K562 (cell line): ENCODE measurements around the gene SMARCA1. TPM values are rescaled to one million over a fixed set of nuclear protein-coding genes. Genes with fewer than 3 reads are reported as not detected.
"Not testable (repeated sequence)": the region's sequence is repeated elsewhere in the genome, so short reads cannot be mapped to it uniquely, and the experiment has no call there.

Experiments used
- ATAC-seq: fragments of 200-7000 bp; cut with Tn5 transposase; 3 replicates; pipeline ENCODE4 v1.9.1; 2020; ENCODE audit warnings: moderate library complexity
- BruUV-seq: library from RNA; stranded (reverse); fragments of 400-500 nt; replicated peaks from 2 replicates; lab custom pipeline; 2021; lab: Mats Ljungman, UMichigan
- CTCF ChIA-PET: fragments of 300-600 bp; formaldehyde crosslinking; extraction: SDS; loops from one replicate; lab custom pipeline; 2021; ENCODE audit warnings: low intra/inter-chr PET ratio; lab: Yijun Ruan, JAX
- POLR2A ChIA-PET: fragments of 300-600, 350-650 bp; sonication (Branson Sonifier 250); formaldehyde crosslinking; extraction: SDS; loops from one replicate; lab custom pipeline; 2021; ENCODE audit warnings: antibody characterized with exemption, inconsistent platforms; lab: Yijun Ruan, JAX
- DNase-seq, 4 experiments: peaks; one replicate each; pipeline versions ENCODE4 v3.0.0 to v3.0.0-alpha.2; 2011 to 2018; ENCODE audit warnings: low spot score in 3 of 4, mixed read lengths in 3 of 4; ENCODE audit errors: extremely low read depth in 1 of 4
- FAIRE-seq: peaks from 2 replicates; lab custom pipeline; 2011; peaks lifted over from hg19 to GRCh38; lab: Jason Lieb, UNC
- H2AFZ ChIP-seq: 2 replicates; pipeline ENCODE4 v1.6.0; 2011; ENCODE audit warnings: low read depth, low read length, control low read depth, inconsistent platforms
- H3K27ac ChIP-seq: fragments of 200-600 bp; 3 replicates; pipeline ENCODE4 v1.8.0; 2011; ENCODE audit warnings: low read depth, mild to moderate bottlenecking, control low read depth, inconsistent platforms, low read length, moderate library complexity, mixed read lengths; ENCODE audit errors: extremely low read depth
- H3K27me3 ChIP-seq, 2 experiments: fragments of 300-600 bp in 1 of 2; 2 replicates in 1 of 2; 3 replicates in 1 of 2; pipeline versions ENCODE4 v1.6.0 to v1.8.0; 2011; ENCODE audit warnings: inconsistent platforms in 2 of 2, low read length in 2 of 2, mild to moderate bottlenecking in 1 of 2, mixed read lengths in 1 of 2, moderate library complexity in 1 of 2; ENCODE audit not compliant: control insufficient read depth in 2 of 2, insufficient read depth in 2 of 2
- H3K36me3 ChIP-seq: fragments of 300-600 bp; 3 replicates; pipeline ENCODE4 v1.8.0; 2011; ENCODE audit warnings: mild to moderate bottlenecking, low read length, inconsistent platforms; ENCODE audit not compliant: control insufficient read depth, insufficient read depth
- H3K4me1 ChIP-seq, 2 experiments: fragments of 200-600 bp in 1 of 2; replicated peaks in 1 of 2; 2 replicates in 1 of 2; 3 replicates in 1 of 2; pipeline versions ENCODE4 v1.5.1 to v1.8.0; 2011; ENCODE audit warnings: inconsistent platforms in 2 of 2, low read length in 2 of 2, mild to moderate bottlenecking in 1 of 2, mixed read lengths in 1 of 2, moderate library complexity in 1 of 2; ENCODE audit not compliant: control insufficient read depth in 2 of 2, insufficient read depth in 2 of 2
- H3K4me2 ChIP-seq: 2 replicates; pipeline ENCODE4 v1.6.1; 2011; ENCODE audit warnings: low read length, control low read depth, inconsistent platforms, mixed read lengths; ENCODE audit not compliant: insufficient read depth
- H3K4me3 ChIP-seq: fragments of 200-600 bp; sonication (generic), shearing (Covaris generic); 2 replicates; pipeline ENCODE4 v1.5.1; 2016; ENCODE audit warnings: control low read depth, inconsistent platforms
- H3K79me2 ChIP-seq: fragments of 200-600 bp; 3 replicates; pipeline ENCODE4 v1.8.0; 2011; ENCODE audit warnings: low read length, inconsistent platforms; ENCODE audit not compliant: control insufficient read depth, insufficient read depth
- H3K9ac ChIP-seq, 2 experiments: 2 replicates each; pipeline versions ENCODE4 v1.6.0 to v1.6.1; 2011; ENCODE audit warnings: low read depth in 2 of 2, low read length in 2 of 2, control low read depth in 1 of 2, inconsistent platforms in 1 of 2, mild to moderate bottlenecking in 1 of 2, mixed read lengths in 1 of 2; ENCODE audit not compliant: insufficient read depth in 1 of 2
- H3K9me1 ChIP-seq: one replicate; pipeline ENCODE4 v1.6.0; 2011; ENCODE audit warnings: inconsistent platforms, mild to moderate bottlenecking, low read length, moderate library complexity; ENCODE audit not compliant: control insufficient read depth, insufficient read depth
- H3K9me3 ChIP-seq: replicated peaks from 2 replicates; pipeline ENCODE4 v1.5.1; 2011; ENCODE audit warnings: low read depth, low read length, inconsistent platforms; ENCODE audit not compliant: control insufficient read depth, insufficient read depth
- H4K20me1 ChIP-seq: replicated peaks from 2 replicates; pipeline ENCODE4 v1.6.1; 2011; ENCODE audit warnings: low read length, inconsistent platforms, mixed read lengths; ENCODE audit not compliant: control insufficient read depth, insufficient read depth
- ATF7 ChIP-seq: fragments of 450-650 bp; IDR thresholded peaks from 2 replicates; pipeline ENCODE4 v1.7.1; 2014; ENCODE audit warnings: mild to moderate bottlenecking, moderate library complexity
- ERF ChIP-seq: fragments of 450-650 bp; formaldehyde crosslinking; IDR thresholded peaks from 2 replicates; pipeline ENCODE4 v1.4.0; 2020; ENCODE audit warnings: mild to moderate bottlenecking, mixed read lengths
- FOXA3 ChIP-seq, 2 experiments: fragments of 450-650 bp in 1 of 2; sonication (generic) in 1 of 2; formaldehyde crosslinking; IDR thresholded peaks in 1 of 2; conservative IDR thresholded peaks in 1 of 2; 2 replicates each; pipeline versions ENCODE4 v1.4.0 to v1.8.0; 2020 to 2022; ENCODE audit warnings: mild to moderate bottlenecking in 2 of 2, missing genetic modification reagents in 1 of 2
- LARP7 ChIP-seq: fragments of 450-650 bp; IDR thresholded peaks from 2 replicates; pipeline ENCODE4 v1.6.1; 2016
- SPI1 ChIP-seq: IDR thresholded peaks from 2 replicates; pipeline ENCODE4 v1.6.1; 2011; ENCODE audit warnings: low read depth, low read length, control low read depth, borderline replicate concordance
- WGBS: fragments of 100-300 bp; shearing (Covaris generic); methylation state at CpG from one replicate; pipeline ENCODE4 v1.1.6; 2016; ENCODE audit warnings: low coverage, mixed read lengths; ENCODE audit not compliant: insufficient coverage; ENCODE audit errors: missing lambda C conversion rate; 5-methylcytosine and 5-hydroxymethylcytosine counted together
- in situ Hi-C: fragments of 300-500 bp; cut with MboI; formaldehyde crosslinking; loops from 4 replicates; pipeline ENCODE4 v1.15.0; 2018; ENCODE audit warnings: inconsistent platforms, mixed read lengths
- intact Hi-C: fragments of 100-400 bp; cut with micrococcal nuclease; formaldehyde crosslinking; loops from 2 replicates; pipeline ENCODE4 v1.14.2; 2022
- polyA plus RNA-seq, 8 experiments: library from polyadenylated mRNA; depleted of rRNA in 4 of 8; stranded (reverse) in 5 of 8; unstranded in 3 of 8; fragments of >200 nt; fragmentation: Nextera tagmentation in 2 of 8; fragmentation: Illumina TruSeq in 1 of 8; extraction: Ambion mirVana in 2 of 8; extraction: Trizol in 1 of 8; gene quantifications; 2 replicates each; pipeline versions ENCODE4 v1.2.1 to v1.2.3, GENCODE V29; 2011 to 2014; ENCODE audit warnings: inconsistent platforms in 1 of 8, missing spikeins in 1 of 8
- total RNA-seq, 7 experiments: library from RNA; depleted of rRNA in 6 of 7; stranded (reverse); fragments of >200 nt in 6 of 7; fragmentation: Illumina TruSeq in 2 of 7; extraction: Trizol in 2 of 7; gene quantifications; 2 replicates each; pipeline versions ENCODE4 v1.2.1 to v1.2.3, GENCODE V29; 2011 to 2021; ENCODE audit warnings: low replicate concordance in 1 of 7

The SMARCA1 gene
- total and polyA plus RNA-seq, 9 of the 15 experiments (the other 6 are each of a cell fraction or from before 2014, with no cell fraction given): 0.42 to 3.0 (median 2.0) TPM

DNA sequence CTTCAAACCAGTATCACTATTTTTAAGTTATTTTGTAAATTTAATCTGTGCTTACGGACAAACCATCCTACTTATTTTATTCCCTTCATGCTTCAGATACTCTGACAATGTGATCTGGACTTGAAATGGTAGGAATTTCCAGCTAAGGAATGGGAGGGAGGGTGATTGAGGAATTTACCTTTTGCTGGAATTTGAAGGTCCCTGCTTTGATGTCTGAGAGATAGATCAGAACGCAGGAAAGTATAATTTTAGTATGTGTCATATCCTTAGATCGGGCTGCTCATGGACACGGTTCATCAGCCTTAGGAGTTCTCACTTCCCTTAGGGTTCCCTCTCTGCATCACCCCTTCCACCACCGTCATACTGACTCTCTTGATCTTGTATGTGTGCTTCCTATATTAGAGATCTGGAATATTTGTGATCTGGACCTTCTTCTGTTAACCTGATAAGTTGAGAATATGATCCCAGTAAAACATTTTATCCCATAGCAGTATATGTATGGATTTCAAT is 33.6 kb upstream of the SMARCA1 start (continued):
- TF ChIP-seq LARP7: no peak
- TF ChIP-seq ATF7: no peak
- TF ChIP-seq ERF (CRISPR knock-in tag): no peak

DNA sequence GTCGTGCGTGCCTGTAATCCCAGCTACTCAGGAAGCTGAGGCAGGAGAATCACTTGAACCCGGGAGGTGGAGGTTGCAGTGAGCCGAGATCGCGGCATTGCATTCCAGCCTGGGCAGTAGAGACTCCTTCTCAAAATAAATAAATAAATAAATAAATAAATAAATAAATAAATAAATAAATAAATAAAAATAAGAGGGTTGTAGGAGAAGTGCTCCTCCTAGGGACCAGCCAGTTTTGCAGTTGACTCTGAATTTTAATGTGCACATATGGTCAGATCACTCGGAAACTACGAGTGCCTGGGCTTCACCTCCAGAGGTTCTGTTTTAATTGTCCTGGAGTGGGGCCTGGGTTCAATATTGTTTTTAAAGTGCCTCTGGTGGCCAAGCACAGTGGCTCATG is 31.5 kb upstream of the SMARCA1 start:
- BruUV-seq, ATAC-seq, H4K20me1 ChIP-seq, H3K9me3 ChIP-seq, H3K27ac ChIP-seq, intact Hi-C loops, CTCF ChIA-PET, H3K79me2 ChIP-seq, POLR2A ChIA-PET, DNase-seq, H3K9ac ChIP-seq, in situ Hi-C loops, H3K9me1 ChIP-seq, H3K4me3 ChIP-seq, H3K4me2 ChIP-seq, FAIRE-seq, H2AFZ ChIP-seq, H3K27me3 ChIP-seq: not testable (repeated sequence)
- Histone ChIP-seq H3K36me3 (peaks cover 46% of the 10 kb centered on the region; the same call in 2 of the 3 replicates), H3K4me1 (peaks cover 0 to 11% of the 10 kb centered on the region in 2 experiments; a peak in 2 of 5 replicates)
- WGBS: 92% methylated on average over 6 of the region's 8 CpGs

DNA sequence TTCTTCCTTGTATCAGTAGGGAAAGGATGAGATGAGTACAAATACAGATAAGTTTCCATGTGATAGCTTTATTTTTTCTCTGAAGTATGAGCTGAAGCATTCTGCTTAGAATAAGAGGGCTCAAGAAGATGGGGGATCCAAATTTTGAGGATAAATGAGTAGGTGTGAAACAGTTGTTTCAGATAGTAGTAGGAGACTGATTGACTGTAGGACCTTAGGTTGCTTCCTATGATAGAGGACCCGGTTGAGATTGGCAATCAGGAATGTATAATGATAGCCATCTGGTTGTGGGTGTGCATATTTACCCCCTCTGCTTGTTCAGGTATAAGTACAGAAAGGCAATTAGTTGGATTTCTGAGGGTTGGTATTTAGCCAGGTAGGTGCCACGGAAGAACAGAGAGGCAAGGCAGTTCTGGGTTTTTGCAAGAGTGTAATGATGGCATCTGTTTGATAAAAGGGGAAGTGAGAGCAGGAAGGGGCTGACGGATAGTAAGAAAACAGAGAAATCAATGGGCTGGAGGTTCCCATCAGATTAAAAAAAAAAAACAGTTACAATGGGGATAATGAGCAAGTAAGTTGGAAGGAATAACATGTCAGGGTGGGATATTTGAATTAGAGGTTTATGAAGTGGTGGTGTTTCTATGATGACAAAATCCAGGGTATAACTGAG is 30.5 kb upstream of the SMARCA1 start:
- POLR2A ChIA-PET: no interaction called here
- no peak for DNase-seq
- Histone ChIP-seq H3K9ac (no peak overlapping the region), H3K4me2 (no peak overlapping the region), H3K27me3 (no peaks in the 10 kb centered on the region), H3K9me1 (no peaks in the 10 kb centered on the region), H3K79me2 (no peaks in the 10 kb centered on the region), H4K20me1 (no peaks in the 10 kb centered on the region), H2AFZ (no peak overlapping the region), H3K27ac (no peak overlapping the region), H3K36me3 (peaks cover 46% of the 10 kb centered on the region; the same call in 2 of the 3 replicates), H3K9me3 (no peaks in the 10 kb centered on the region), H3K4me3 (no peak overlapping the region), H3K4me1 (peaks cover 0 to 11% of the 10 kb centered on the region in 2 experiments; a peak in 2 of 5 replicates)
- CTCF ChIA-PET: no interaction called here
- no peak for ATAC-seq
- peak; percentile 70 for TF ChIP-seq SPI1
- no peak for TF ChIP-seq FOXA3 (CRISPR knock-in tag; conservative IDR thresholded peaks at IDR 0.05 in 1 of 2, IDR thresholded peaks at IDR 0.05 in 1 of 2)
- in situ Hi-C loops (no loop called here), intact Hi-C loops (no loop called here)
- 59% methylated on average over 3 of the region's 3 CpGs for WGBS
- FAIRE-seq: no peak
- BruUV-seq: TSS peak; percentile 38
